Astrocyte (in vitro differentiated cells and primary cell): ENCODE data around the gene CCSER1.
"Not testable (repeated sequence)": the region's sequence is repeated elsewhere in the genome, so short reads cannot be mapped to it uniquely, and the experiment has no call there.

Experiments used
- EZH2 ChIP-seq: IDR thresholded peaks from 2 replicates; pipeline ENCODE4 v1.6.1; 2012; ENCODE audit warnings: mild to moderate bottlenecking, low read length, inconsistent platforms; ENCODE audit not compliant: insufficient read depth
- TF ChIP-seq, protein P1 (sequence below): IDR thresholded peaks from 2 replicates; pipeline ENCODE4 v1.5.1; 2011; ENCODE audit warnings: low read depth, mild to moderate bottlenecking, inconsistent platforms, low read length, moderate library complexity; ENCODE audit not compliant: insufficient read depth

DNA sequence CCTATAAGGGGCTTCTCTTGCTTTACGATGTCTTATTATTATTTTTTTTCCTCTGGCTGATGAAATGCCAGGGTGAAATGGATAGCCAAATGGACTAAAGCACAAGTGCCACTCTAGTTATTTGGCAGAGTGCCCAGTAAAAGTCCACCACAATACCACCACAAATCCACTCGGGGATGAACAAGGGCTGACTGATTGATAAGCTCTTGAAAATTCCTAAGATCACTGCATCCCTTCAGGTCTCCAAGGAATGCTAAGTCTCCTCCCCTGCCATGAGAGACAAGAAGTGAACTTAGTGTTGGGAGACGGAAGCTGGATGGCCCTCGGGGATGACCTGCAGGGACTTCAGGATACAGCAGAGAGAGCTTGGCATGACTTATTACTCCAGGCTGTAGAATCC is 1229.3 kb downstream of the CCSER1 start:
- TF ChIP-seq, protein P1, sequence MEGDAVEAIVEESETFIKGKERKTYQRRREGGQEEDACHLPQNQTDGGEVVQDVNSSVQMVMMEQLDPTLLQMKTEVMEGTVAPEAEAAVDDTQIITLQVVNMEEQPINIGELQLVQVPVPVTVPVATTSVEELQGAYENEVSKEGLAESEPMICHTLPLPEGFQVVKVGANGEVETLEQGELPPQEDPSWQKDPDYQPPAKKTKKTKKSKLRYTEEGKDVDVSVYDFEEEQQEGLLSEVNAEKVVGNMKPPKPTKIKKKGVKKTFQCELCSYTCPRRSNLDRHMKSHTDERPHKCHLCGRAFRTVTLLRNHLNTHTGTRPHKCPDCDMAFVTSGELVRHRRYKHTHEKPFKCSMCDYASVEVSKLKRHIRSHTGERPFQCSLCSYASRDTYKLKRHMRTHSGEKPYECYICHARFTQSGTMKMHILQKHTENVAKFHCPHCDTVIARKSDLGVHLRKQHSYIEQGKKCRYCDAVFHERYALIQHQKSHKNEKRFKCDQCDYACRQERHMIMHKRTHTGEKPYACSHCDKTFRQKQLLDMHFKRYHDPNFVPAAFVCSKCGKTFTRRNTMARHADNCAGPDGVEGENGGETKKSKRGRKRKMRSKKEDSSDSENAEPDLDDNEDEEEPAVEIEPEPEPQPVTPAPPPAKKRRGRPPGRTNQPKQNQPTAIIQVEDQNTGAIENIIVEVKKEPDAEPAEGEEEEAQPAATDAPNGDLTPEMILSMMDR = not testable (repeated sequence)
- not testable (repeated sequence) for TF ChIP-seq EZH2
